HUDEP-2 (cell line): Measurements from ENCODE around the gene ZBTB34.

Experiments used
- DNase-seq, 76 experiments: peaks; one replicate each; lab custom pipeline; 2025; ENCODE audit not compliant: unreplicated experiment in 76 of 76; lab: John Stamatoyannopoulos, UW

Gene ZBTB34

GRCh38 chr9:126875756-126876510 is 15.5 kb downstream of the ZBTB34 start:
- DNase-seq = no peak

- no peak for DNase-seq
Measured at GRCh38 chr9:126876531-126876930, 16.1 kb downstream of the ZBTB34 start.

GRCh38 chr9:126877418-126877817 is 17.0 kb downstream of the ZBTB34 start:
- DNase-seq = no peak

GRCh38 chr9:126879288-126879687 is 18.8 kb downstream of the ZBTB34 start:
- no peak for DNase-seq

GRCh38 chr9:126880226-126880946 is 19.9 kb downstream of the ZBTB34 start:
- DNase-seq = no peak

- DNase-seq = no peak
Measured at GRCh38 chr9:126880947-126881332, 20.5 kb downstream of the ZBTB34 start.

GRCh38 chr9:126882746-126883145 is 22.3 kb downstream of the ZBTB34 start:
- no peak for DNase-seq

GRCh38 chr9:126883636-126884035 is 23.2 kb downstream of the ZBTB34 start:
- DNase-seq = no peak

GRCh38 chr9:126885131-126885641 is 24.7 kb downstream of the ZBTB34 start:
- DNase-seq = no peak

GRCh38 chr9:126886034-126886822 is 25.8 kb downstream of the ZBTB34 start:
- no peak for DNase-seq

- DNase-seq = no peak
Measured at GRCh38 chr9:126886897-126887296, 26.5 kb downstream of the ZBTB34 start.

- no peak for DNase-seq
Measured at GRCh38 chr9:126891676-126892075, 31.2 kb downstream of the ZBTB34 start.

- DNase-seq = no peak
Measured at GRCh38 chr9:126893079-126893478, 32.6 kb downstream of the ZBTB34 start.

GRCh38 chr9:126894052-126894603 is 33.7 kb downstream of the ZBTB34 start:
- no peak for DNase-seq

- DNase-seq = no peak
Measured at GRCh38 chr9:126902210-126902609, 41.8 kb downstream of the ZBTB34 start.

GRCh38 chr9:126904586-126904985 is 44.1 kb downstream of the ZBTB34 start:
- no peak for DNase-seq

- no peak for DNase-seq
Measured at GRCh38 chr9:126906091-126906490, 45.7 kb downstream of the ZBTB34 start.

- no peak for DNase-seq
Measured at GRCh38 chr9:126907058-126907457, 46.6 kb downstream of the ZBTB34 start.

- DNase-seq = peak in 74 of 76 experiments; percentile 13 to 92 (median 82)
Measured at GRCh38 chr9:126914458-126915280, 54.2 kb downstream of the ZBTB34 start, which contains the start of gene RALGPS1. Gene RALGPS1, plus strand, starts transcription at chr9:126914782. Its CDS starts 47,508 bp downstream, at chr9:126962290.

- DNase-seq = no peak
Measured at GRCh38 chr9:126915281-126915816, 54.9 kb downstream of the ZBTB34 start.
